Astrocyte of the cerebellum (primary cell): ENCODE measurements around the gene PHYHIPL.

Source experiments
- DNase-seq: peaks from one replicate; pipeline ENCODE4 v3.0.0-alpha.2; 2011; ENCODE audit warnings: low read depth
- H3K4me3 ChIP-seq: 2 replicates; pipeline ENCODE4 v1.5.1; 2011; ENCODE audit warnings: mild to moderate bottlenecking, low read depth, low read length, moderate library complexity
- in situ Hi-C: cut with HindIII; loops from 2 replicates; pipeline ENCODE4 v1.10.0; 2017; ENCODE audit warnings: low sequenced_read_pairs
- TF ChIP-seq, protein P1 (sequence below): IDR thresholded peaks from 2 replicates; pipeline ENCODE4 v1.5.1; 2012; ENCODE audit warnings: low read length, low read depth, moderate library complexity, mild to moderate bottlenecking; ENCODE audit errors: missing control alignments

The PHYHIPL gene

DNA sequence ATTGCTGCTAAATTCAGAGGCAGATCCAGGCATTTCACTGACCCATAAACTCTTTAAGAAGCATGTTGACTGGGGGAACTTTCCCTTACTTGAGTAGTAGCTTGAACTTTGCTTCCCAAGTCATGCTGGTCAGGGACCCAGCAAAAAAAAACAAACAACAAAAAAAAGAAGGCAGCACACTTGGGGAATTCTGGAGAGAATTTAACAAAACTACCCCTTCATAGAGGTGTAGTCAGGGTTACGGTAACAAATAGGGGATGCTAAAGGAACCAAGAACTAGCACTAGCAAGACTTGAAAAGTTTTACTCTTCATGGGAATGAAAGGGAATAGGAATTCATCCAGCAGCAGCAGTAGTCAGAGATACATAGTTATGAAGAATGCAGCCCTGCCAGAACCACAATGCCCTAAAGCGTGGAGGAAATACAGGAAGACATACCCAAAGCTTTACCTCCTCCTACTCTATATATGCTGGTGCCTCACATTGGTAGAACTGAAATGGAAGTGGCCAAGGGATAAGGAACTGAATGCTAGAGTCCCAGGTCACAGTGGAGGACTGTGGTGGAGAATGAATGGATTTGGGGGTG is 67.3 kb downstream of the PHYHIPL start:
- TF ChIP-seq, protein P1, sequence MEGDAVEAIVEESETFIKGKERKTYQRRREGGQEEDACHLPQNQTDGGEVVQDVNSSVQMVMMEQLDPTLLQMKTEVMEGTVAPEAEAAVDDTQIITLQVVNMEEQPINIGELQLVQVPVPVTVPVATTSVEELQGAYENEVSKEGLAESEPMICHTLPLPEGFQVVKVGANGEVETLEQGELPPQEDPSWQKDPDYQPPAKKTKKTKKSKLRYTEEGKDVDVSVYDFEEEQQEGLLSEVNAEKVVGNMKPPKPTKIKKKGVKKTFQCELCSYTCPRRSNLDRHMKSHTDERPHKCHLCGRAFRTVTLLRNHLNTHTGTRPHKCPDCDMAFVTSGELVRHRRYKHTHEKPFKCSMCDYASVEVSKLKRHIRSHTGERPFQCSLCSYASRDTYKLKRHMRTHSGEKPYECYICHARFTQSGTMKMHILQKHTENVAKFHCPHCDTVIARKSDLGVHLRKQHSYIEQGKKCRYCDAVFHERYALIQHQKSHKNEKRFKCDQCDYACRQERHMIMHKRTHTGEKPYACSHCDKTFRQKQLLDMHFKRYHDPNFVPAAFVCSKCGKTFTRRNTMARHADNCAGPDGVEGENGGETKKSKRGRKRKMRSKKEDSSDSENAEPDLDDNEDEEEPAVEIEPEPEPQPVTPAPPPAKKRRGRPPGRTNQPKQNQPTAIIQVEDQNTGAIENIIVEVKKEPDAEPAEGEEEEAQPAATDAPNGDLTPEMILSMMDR, result no peak

DNA sequence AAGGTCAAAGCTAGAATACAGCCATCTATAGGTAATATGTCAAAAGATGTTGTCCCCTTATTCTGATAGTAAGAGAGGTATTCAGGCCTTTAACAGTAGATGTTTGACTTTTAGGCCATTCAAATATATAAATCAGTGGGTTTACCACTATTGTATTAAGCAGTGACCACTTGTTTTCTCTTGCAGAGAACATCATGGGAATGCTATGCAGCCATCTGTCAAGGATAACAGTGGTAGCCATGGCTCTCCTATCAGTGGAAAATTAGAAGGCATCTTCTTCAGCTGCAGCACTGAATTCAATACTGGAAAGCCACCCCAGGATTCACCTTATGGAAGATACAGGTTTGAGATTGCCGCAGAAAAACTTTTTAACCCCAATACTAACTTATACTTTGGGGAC is 68.4 kb downstream of the PHYHIPL start:
- DNase-seq, result no peak
- H3K4me3 ChIP-seq, result no peak overlapping the region
- TF ChIP-seq, protein P1, result no peak
- in situ Hi-C loops, result no loop called here

More for the DNA sequence above, 67.3 kb downstream of the PHYHIPL start:
- in situ Hi-C loops, result no loop called here
- DNase-seq, result no peak
- H3K4me3 ChIP-seq, result no peak overlapping the region

DNA sequence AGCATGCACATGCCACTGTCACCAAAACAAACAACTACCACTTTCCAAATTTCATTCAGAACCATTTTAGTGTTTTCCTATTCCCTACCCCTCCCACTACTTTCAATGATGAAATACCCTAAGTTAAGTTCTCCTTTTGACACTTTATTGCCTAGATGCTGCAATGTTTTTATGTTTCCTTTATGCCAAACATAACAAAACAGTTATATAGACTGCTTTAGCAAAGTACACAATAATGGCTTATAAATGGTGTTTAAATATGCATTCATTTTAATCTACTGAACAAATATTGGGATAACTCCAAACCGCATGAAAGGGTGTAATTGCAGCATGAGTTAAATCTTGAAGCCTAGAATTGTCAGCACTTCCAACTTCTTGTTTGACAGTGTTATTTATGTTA is 69.2 kb downstream of the PHYHIPL start:
- no peak overlapping the region for H3K4me3 ChIP-seq
- DNase-seq, result no peak
- in situ Hi-C loops, result no loop called here
- TF ChIP-seq, protein P1, result no peak

DNA sequence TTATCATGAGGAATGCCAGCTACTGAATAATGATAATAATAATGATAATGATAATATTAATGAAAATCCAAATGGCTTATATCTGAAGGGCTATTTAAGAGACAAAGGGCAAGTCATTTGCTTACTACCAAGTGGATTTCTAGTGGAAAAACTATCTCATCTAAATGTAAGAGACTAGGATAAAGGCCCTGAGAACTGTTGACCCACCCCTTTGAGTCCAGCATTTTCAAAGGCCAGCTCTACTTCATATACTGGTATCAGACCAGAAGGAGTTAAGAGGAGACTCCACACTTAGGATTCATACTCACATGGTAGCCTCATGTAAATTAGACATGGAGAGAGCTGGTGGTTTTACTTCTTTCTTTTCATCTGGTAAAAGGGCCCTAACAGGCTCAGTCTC is 76.0 kb downstream of the PHYHIPL start:
- DNase-seq, result no peak
- in situ Hi-C loops, result no loop called here
- no peak overlapping the region for H3K4me3 ChIP-seq
- TF ChIP-seq, protein P1, result no peak

DNA sequence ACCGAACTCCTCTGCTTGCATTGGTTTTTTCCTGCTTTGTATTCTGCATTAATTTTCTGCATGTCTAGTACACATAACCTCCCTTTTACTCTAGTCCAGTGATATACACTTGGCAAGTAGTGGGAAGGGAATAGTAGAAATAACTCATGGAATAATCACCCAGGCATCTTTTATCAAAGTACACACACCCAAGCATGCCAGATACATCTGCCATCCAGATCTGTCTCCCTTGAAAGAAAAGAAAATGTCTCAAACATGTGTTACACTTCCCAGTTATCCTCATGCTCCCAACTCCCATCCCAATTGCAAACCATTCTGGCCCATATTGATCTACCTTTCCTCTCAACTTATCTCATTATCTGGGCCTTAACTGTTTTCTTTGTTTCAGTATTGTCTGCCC is 79.0 kb downstream of the PHYHIPL start:
- in situ Hi-C loops, result no loop called here
- no peak overlapping the region for H3K4me3 ChIP-seq
- no peak for DNase-seq
- TF ChIP-seq, protein P1, result no peak

DNA sequence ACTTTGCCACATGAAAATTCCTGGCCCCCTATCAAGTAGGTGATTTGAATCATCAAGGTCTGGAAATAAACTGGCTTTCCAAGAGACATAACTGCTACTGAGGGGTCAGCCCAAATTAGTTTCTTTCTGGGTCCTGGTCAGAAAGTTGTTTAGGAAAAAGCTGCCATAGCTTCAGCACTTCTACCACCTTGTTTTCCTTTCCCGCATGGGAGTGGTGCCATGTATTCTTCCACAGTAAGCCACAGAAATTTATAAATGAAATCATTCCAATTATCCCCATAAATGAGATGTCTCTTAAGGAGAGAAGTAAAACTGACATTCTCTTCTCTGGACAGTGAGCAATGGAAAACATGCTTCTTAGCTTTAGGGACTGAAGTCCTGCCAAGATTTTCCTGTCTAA is 80.8 kb downstream of the PHYHIPL start:
- in situ Hi-C loops, result no loop called here
- H3K4me3 ChIP-seq, result no peak overlapping the region
- TF ChIP-seq, protein P1, result no peak
- no peak for DNase-seq

DNA sequence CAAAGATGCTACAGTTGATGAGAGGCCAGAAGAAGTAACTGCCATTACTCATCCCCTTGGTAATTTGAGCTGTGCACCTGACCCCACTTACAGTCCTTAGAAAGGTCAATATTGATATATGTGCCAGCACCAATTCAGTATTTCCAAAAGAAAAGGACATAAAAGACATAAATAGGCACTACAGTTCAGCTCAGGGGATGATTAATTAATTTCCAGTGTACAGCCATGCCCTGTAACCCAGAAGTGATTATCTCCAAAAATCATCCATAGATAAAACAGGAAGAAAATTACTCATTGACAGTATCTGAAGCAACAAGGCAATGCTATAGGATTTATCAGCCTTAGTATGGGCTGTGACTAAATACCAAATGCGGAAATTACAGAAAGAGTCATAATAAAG is 82.4 kb downstream of the PHYHIPL start:
- in situ Hi-C loops, result no loop called here
- H3K4me3 ChIP-seq, result no peak overlapping the region
- TF ChIP-seq, protein P1, result no peak
- no peak for DNase-seq
